ENCODE results near the gene DNAAF2.

DNAAF2 gene

GRCh38 chr14:49582113-49582977 is 52.7 kb downstream of the DNAAF2 start:
- no peak for DNase-seq

GRCh38 chr14:49581209-49582112 is 53.6 kb downstream of the DNAAF2 start:
- DNase-seq = no peak

- no peak for DNase-seq
Measured at GRCh38 chr14:49579841-49580240, 55.2 kb downstream of the DNAAF2 start.

- DNase-seq = no peak
Measured at GRCh38 chr14:49578141-49578540, 56.9 kb downstream of the DNAAF2 start.

All from right hindlimb (tissue), 1 donor.